GM12801 (cell line): ENCODE data around the gene MRPS31.

Experiments used
- TF ChIP-seq, protein P1 (sequence below): IDR thresholded peaks from one replicate; pipeline ENCODE4 v1.5.1; 2011; ENCODE audit warnings: control low read depth; ENCODE audit not compliant: insufficient read length; ENCODE audit errors: extremely low read depth

The MRPS31 gene

DNA sequence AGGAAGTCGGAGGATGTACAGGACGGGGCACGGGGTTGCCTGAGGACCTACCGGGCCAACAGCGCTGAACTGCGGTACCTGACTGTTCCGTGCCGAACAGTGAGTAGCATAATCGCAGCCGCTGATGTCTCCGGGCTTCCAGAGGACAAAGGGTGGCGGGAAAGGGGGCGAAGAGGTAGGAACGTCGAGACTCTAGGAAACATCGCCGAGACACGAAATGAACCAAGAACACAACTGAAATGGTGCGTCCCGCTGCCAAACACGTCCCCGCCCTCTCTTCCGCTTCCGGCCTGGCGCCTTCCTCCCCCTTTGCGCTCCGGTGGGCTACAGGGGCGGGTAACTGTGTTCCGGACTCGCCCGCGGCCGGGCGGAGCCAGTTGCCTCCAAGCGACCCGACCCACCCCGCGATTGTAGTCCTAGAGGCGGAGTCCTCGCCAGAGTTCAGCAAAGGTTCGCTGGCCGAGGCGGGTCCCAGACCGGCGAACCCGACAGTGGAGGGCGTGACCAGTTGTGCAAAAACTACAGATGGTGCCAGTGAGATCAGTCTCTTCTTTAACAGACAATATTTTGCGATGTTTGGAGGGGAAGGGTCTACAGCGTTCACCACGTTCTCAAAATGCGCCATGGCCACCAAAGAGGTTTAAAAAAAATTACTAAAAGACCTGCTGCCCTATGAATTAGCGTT lies at the start of gene MRPS31:
MRPS31 (minus strand) TSS at position 257 of the 685 bp plus-strand sequence; CDS start at position 203, 54 bp downstream.
- TF ChIP-seq, protein P1, sequence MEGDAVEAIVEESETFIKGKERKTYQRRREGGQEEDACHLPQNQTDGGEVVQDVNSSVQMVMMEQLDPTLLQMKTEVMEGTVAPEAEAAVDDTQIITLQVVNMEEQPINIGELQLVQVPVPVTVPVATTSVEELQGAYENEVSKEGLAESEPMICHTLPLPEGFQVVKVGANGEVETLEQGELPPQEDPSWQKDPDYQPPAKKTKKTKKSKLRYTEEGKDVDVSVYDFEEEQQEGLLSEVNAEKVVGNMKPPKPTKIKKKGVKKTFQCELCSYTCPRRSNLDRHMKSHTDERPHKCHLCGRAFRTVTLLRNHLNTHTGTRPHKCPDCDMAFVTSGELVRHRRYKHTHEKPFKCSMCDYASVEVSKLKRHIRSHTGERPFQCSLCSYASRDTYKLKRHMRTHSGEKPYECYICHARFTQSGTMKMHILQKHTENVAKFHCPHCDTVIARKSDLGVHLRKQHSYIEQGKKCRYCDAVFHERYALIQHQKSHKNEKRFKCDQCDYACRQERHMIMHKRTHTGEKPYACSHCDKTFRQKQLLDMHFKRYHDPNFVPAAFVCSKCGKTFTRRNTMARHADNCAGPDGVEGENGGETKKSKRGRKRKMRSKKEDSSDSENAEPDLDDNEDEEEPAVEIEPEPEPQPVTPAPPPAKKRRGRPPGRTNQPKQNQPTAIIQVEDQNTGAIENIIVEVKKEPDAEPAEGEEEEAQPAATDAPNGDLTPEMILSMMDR: no peak

GRCh38 chr13:40819797-40820315 lies 48.9 kb upstream of the MRPS31 start:
- TF ChIP-seq, protein P1: no peak

DNA sequence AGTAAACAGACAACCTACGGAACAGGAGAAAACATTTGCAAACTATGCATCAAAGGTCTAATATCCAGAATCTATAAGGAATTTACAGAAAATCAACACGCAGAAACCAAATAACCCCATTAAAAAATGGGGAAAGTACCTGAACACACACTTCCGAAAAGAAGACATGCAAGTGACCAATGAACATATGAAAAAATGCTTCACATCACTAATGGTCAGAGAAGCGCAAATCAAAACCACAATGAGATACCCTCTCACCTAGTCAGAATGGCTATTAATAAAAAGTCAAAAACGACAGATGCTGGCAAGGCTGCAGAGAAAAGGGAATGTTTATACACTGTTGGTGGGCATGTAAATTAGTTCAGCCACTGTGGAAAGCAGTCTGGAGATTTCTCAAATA lies 47.9 kb upstream of the MRPS31 start:
- TF ChIP-seq, protein P1: no peak

GRCh38 chr13:40814803-40815202 lies 43.8 kb upstream of the MRPS31 start:
- TF ChIP-seq, protein P1: no peak

DNA sequence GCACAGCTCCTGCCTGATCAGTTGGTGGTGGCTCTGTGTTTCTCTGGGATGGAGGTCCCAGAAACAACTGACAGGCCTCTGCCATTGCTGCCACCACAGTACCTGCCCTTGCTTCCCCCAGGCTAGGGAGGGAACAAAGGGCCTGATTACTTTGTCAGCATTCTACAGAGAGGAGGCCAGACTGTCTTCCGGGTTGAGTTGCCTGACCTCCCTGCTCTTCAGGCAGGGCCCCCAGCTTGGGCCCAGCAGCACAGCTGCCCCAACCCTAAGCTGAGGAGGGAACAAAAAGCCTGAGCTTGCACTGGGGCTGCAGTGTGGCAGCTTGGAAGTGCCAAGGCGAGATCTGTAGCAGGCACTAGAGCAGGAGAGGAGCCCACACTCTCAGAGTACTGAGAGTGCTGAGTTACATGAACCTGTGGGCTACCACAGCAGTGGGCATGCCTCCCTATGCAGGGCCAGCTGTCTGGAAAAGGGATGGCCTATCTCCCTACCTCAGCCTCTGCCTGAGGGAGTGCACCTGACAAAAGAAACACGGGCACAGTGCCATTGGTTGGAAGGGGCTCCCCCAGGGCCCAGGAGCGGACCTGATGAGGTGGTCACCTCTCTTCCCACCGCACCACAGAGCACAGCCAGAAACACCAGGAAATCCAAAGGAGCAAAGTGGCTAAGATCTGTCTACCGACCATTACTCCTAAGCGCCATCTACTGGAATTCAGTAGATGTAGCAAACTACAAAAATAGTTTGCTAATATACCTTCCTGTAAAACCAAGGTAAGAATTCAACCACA lies 42.9 kb upstream of the MRPS31 start:
- TF ChIP-seq, protein P1: no peak

DNA sequence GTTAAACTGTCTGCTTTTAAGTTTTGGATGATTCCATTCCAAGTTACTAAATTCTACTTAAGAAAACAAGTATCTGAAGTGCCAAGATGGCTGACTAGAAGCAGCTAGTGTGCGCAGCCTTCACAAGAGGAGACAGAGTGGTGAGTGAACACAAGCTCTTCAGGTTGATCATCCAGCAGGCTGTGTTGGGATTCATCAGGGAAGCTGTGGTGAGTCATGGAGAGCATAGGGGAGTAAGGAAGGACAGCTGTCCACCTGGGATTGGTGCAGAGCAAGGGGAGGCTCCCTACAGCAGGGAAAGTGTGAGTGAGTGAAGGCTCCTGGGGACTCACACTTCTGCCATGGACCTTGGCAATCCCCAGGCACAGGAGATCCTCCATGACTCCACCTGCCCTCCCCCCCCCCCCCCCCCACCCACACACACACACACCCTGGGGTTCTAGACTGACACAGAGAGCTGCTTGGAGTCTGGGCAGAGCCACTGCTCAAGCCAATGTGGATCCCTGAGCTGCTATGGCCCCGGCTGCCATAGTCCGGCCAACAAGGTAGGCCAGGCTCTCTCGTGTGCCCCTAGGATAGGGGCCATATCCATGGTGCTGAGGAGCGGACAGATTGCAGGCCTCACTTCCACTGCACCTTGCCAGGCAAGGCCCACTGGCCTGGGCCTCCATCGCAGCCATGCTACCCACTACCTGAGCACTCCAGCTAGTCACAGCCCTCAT lies 41.9 kb upstream of the MRPS31 start:
- TF ChIP-seq, protein P1: no peak

GRCh38 chr13:40812102-40812501 lies 41.1 kb upstream of the MRPS31 start:
- TF ChIP-seq, protein P1: no peak
